GM12878 (cell line): ENCODE data around the gene ZC3H10.

Experiments
- CTCF ChIP-seq, 3 experiments: IDR thresholded peaks in 2 of 3; conservative IDR thresholded peaks in 1 of 3; 2 replicates each; pipeline ENCODE4 v1.5.1; 2011; ENCODE audit warnings: low read depth in 3 of 3, low read length in 3 of 3, mild to moderate bottlenecking in 3 of 3, control low read depth in 2 of 3, moderate library complexity in 2 of 3, inconsistent platforms in 1 of 3, mixed read lengths in 1 of 3; ENCODE audit not compliant: control insufficient read depth in 2 of 3, insufficient read depth in 1 of 3; ENCODE audit errors: extremely low read depth in 1 of 3
- EP300 ChIP-seq, 2 experiments: fragments of 150-350 bp in 1 of 2; IDR thresholded peaks; 2 replicates each; pipeline ENCODE4 v1.6.1; 2011 to 2012; ENCODE audit warnings: low read depth in 2 of 2, low read length in 2 of 2, borderline replicate concordance in 1 of 2, improper control_type of control experiment in 1 of 2, inconsistent platforms in 1 of 2; ENCODE audit not compliant: control insufficient read depth in 1 of 2
- JUNB ChIP-seq: IDR thresholded peaks from 2 replicates; pipeline ENCODE4 v1.6.1; 2016; ENCODE audit warnings: antibody characterized with exemption, mild to moderate bottlenecking
- POLR2A ChIP-seq: IDR thresholded peaks from 2 replicates; pipeline ENCODE4 v1.6.1; 2011; ENCODE audit warnings: low read depth, mild to moderate bottlenecking, low read length
- RUNX3 ChIP-seq: IDR thresholded peaks from 2 replicates; pipeline ENCODE4 v1.6.1; 2012; ENCODE audit warnings: low read length, inconsistent platforms

- TF ChIP-seq CTCF (IDR thresholded peaks at IDR 0.05 in 2 of 3, conservative IDR thresholded peaks at IDR 0.05 in 1 of 3; ENCODE audit: control insufficient read depth in 2 of 3, extremely low read depth in 1 of 3, insufficient read depth in 1 of 3, low read depth in 3 of 3, low read length in 3 of 3) (no peak), POLR2A (no peak), JUNB (no peak), RUNX3 (no peak), EP300 (IDR thresholded peaks at IDR 0.05; ENCODE audit: borderline replicate concordance in 1 of 2, control insufficient read depth in 1 of 2, low read depth in 2 of 2, low read length in 2 of 2) (no peak)
These were observed 16.8 kb downstream of the ZC3H10 start for GRCh38 chr12:56134897-56135296.
